HepG2 (cell line): ENCODE results near the gene TDRD5. TPM values are rescaled to one million over a fixed set of nuclear protein-coding genes. Genes with fewer than 3 reads are reported as not detected.

ENCODE experiments used
- ATAC-seq: fragments of 200-7000 bp; cut with Tn5 transposase; 3 replicates; pipeline ENCODE4 v1.9.1; 2020; ENCODE audit warnings: mild to moderate bottlenecking, moderate library complexity
- BruUV-seq: library from RNA; stranded (reverse); fragments of 400-500 nt; replicated peaks from 2 replicates; lab custom pipeline; 2021; lab: Mats Ljungman, UMichigan
- CTCF ChIA-PET: fragments of 300-600 bp; formaldehyde crosslinking; extraction: SDS; loops from one replicate; lab custom pipeline; 2021; ENCODE audit warnings: low total read pairs, inconsistent platforms, low intra/inter-chr PET ratio; lab: Yijun Ruan, JAX
- POLR2A ChIA-PET: fragments of 350-600 bp; sonication (Branson Sonifier 250); formaldehyde crosslinking; loops from one replicate; lab custom pipeline; 2020; ENCODE audit warnings: antibody characterized with exemption, inconsistent platforms; lab: Yijun Ruan, JAX
- DNase-seq: peaks from one replicate; pipeline ENCODE4 v3.0.0-alpha.2; 2015; ENCODE audit warnings: low spot score
- FAIRE-seq: peaks from 3 replicates; lab custom pipeline; 2011; peaks lifted over from hg19 to GRCh38; lab: Jason Lieb, UNC
- H2AFZ ChIP-seq: one replicate; pipeline ENCODE4 v1.6.1; 2011; ENCODE audit warnings: low read length, inconsistent platforms
- H3K27ac ChIP-seq: fragments of 300-600 bp; 3 replicates; pipeline ENCODE4 v1.8.0; 2011; ENCODE audit warnings: mixed run types, mild to moderate bottlenecking, mixed read lengths, low read length, inconsistent platforms; ENCODE audit not compliant: insufficient read depth; ENCODE audit errors: extremely low read length
- H3K27me3 ChIP-seq, 2 experiments: fragments of 200-600 bp in 1 of 2; 2 replicates in 1 of 2; 3 replicates in 1 of 2; pipeline versions ENCODE4 v1.6.0 to v1.8.0; 2011; ENCODE audit warnings: low read length in 2 of 2, mild to moderate bottlenecking in 2 of 2, moderate library complexity in 2 of 2, inconsistent platforms in 1 of 2; ENCODE audit not compliant: insufficient read depth in 2 of 2, control insufficient read depth in 1 of 2
- H3K36me3 ChIP-seq, 2 experiments: fragments of 200-600 bp in 1 of 2; replicated peaks in 1 of 2; 2 replicates in 1 of 2; 3 replicates in 1 of 2; pipeline versions ENCODE4 v1.5.1 to v1.8.0; 2011; ENCODE audit warnings: low read length in 2 of 2, inconsistent platforms in 1 of 2; ENCODE audit not compliant: insufficient read depth in 2 of 2, control insufficient read depth in 1 of 2
- H3K4me1 ChIP-seq: 2 replicates; pipeline ENCODE4 v1.5.1; 2012; ENCODE audit warnings: low read length, inconsistent platforms; ENCODE audit not compliant: insufficient read depth
- H3K4me2 ChIP-seq: 2 replicates; pipeline ENCODE4 v1.6.0; 2011; ENCODE audit warnings: low read depth, low read length, inconsistent platforms
- H3K4me3 ChIP-seq, 3 experiments: fragments of 200-600 bp in 1 of 3; sonication (generic), shearing (Covaris generic) in 1 of 3; replicated peaks in 1 of 3; 2 replicates each; pipeline ENCODE4 v1.5.1; 2011 to 2016; ENCODE audit warnings: low read length in 3 of 3, inconsistent platforms in 2 of 3, low read depth in 2 of 3, mild to moderate bottlenecking in 2 of 3, control low read depth in 1 of 3, mixed read lengths in 1 of 3; ENCODE audit not compliant: insufficient read depth in 1 of 3
- H3K79me2 ChIP-seq: one replicate; pipeline ENCODE4 v1.6.1; 2011; ENCODE audit warnings: low read length, inconsistent platforms; ENCODE audit not compliant: insufficient read depth
- H3K9ac ChIP-seq: 2 replicates; pipeline ENCODE4 v1.6.0; 2011; ENCODE audit warnings: mild to moderate bottlenecking, low read depth, low read length, inconsistent platforms; ENCODE audit not compliant: insufficient read depth
- H3K9me3 ChIP-seq: 2 replicates; pipeline ENCODE4 v1.5.1; 2012; ENCODE audit warnings: mild to moderate bottlenecking, low read length
- H4K20me1 ChIP-seq: 2 replicates; pipeline ENCODE4 v1.6.0; 2011; ENCODE audit warnings: inconsistent platforms, mild to moderate bottlenecking, low read length, moderate library complexity; ENCODE audit not compliant: insufficient read depth
- GATAD2A ChIP-seq: IDR thresholded peaks from 2 replicates; pipeline ENCODE4 v1.6.1; 2016
- HCFC1 ChIP-seq: fragments of 150-350 bp; IDR thresholded peaks from 2 replicates; pipeline ENCODE4 v1.6.1; 2014; ENCODE audit warnings: low read depth, low read length
- NFKB2 ChIP-seq: sonication (generic); formaldehyde crosslinking; IDR thresholded peaks from 2 replicates; pipeline ENCODE4 v1.4.0; 2020; ENCODE audit warnings: missing genetic modification reagents, borderline replicate concordance
- RAD21 ChIP-seq: fragments of 450-650 bp; formaldehyde crosslinking; IDR thresholded peaks from 2 replicates; pipeline ENCODE4 v1.5.0; 2020; ENCODE audit warnings: mild to moderate bottlenecking
- RBAK ChIP-seq: sonication (generic); formaldehyde crosslinking; IDR thresholded peaks from 2 replicates; pipeline ENCODE4 v1.5.1; 2020; ENCODE audit warnings: mild to moderate bottlenecking, missing genetic modification reagents
- SRY ChIP-seq: sonication (generic); formaldehyde crosslinking; IDR thresholded peaks from 2 replicates; pipeline ENCODE4 v1.8.0; 2022; ENCODE audit warnings: mild to moderate bottlenecking, missing genetic modification reagents
- SUZ12 ChIP-seq: fragments of 150-350 bp; IDR thresholded peaks from 2 replicates; pipeline ENCODE4 v1.6.1; 2014; ENCODE audit warnings: low read depth, low read length
- SYNCRIP ChIP-seq: fragments of 200-400 bp; formaldehyde crosslinking; IDR thresholded peaks from 2 replicates; pipeline ENCODE4 v1.6.1; 2018; ENCODE audit warnings: mild to moderate bottlenecking, low read depth, low read length; ENCODE audit not compliant: insufficient read depth
- TBX3 ChIP-seq: fragments of 450-650 bp; IDR thresholded peaks from 2 replicates; pipeline ENCODE4 v1.6.1; 2017; ENCODE audit warnings: antibody characterized with exemption, mild to moderate bottlenecking, inconsistent platforms, borderline replicate concordance
- ZFP36L2 ChIP-seq: sonication (generic); formaldehyde crosslinking; IDR thresholded peaks from 2 replicates; pipeline ENCODE4 v1.4.0; 2020; ENCODE audit warnings: missing genetic modification reagents
- ZNF160 ChIP-seq: sonication (generic); formaldehyde crosslinking; IDR thresholded peaks from 2 replicates; pipeline ENCODE4 v1.8.0; 2022; ENCODE audit warnings: mild to moderate bottlenecking, inconsistent platforms, missing genetic modification reagents
- ZNF224 ChIP-seq: sonication (generic); formaldehyde crosslinking; IDR thresholded peaks from 2 replicates; pipeline ENCODE4 v1.5.0; 2020; ENCODE audit warnings: mild to moderate bottlenecking, missing genetic modification reagents
- ZNF432 ChIP-seq: sonication (generic); formaldehyde crosslinking; IDR thresholded peaks from 2 replicates; pipeline ENCODE4 v1.5.0; 2020; ENCODE audit warnings: missing genetic modification reagents, mild to moderate bottlenecking, borderline replicate concordance
- ZNF709 ChIP-seq: sonication (generic); formaldehyde crosslinking; IDR thresholded peaks from 2 replicates; pipeline ENCODE4 v1.5.0; 2020; ENCODE audit warnings: mild to moderate bottlenecking, missing genetic modification reagents
- WGBS: methylation state at CpG from one replicate; pipeline ENCODE4 v1.1.6; 2017; ENCODE audit warnings: low lambda C conversion rate; 5-methylcytosine and 5-hydroxymethylcytosine counted together
- in situ Hi-C: cut with HindIII; loops from 2 replicates; pipeline ENCODE4 v1.10.0; 2017; ENCODE audit warnings: low pct_unique_long_range_greater_than_20kb; ENCODE audit not compliant: extremely low pct_ligation_motif_present
- intact Hi-C: fragments of 100-400 bp; cut with micrococcal nuclease; formaldehyde crosslinking; loops from one replicate; pipeline ENCODE4 v1.10.0; 2022; ENCODE audit not compliant: unreplicated experiment
- polyA plus RNA-seq, 8 experiments: library from polyadenylated mRNA; depleted of rRNA in 3 of 8; stranded (reverse) in 7 of 8; unstranded in 1 of 8; fragments of >200 nt; fragmentation: Illumina TruSeq in 4 of 8; extraction: Trizol in 4 of 8; gene quantifications; 2 replicates each; pipeline versions ENCODE4 v1.2.1 to v1.2.3, GENCODE V29; 2011 to 2016; ENCODE audit warnings: low read depth in 4 of 8, missing spikeins in 1 of 8, mixed read lengths in 1 of 8; ENCODE audit not compliant: insufficient read depth in 1 of 8
- total RNA-seq, 5 experiments: library from RNA; depleted of rRNA; stranded (reverse); fragments of >200 nt; fragmentation: Illumina TruSeq; extraction: Trizol; gene quantifications; 2 replicates each; pipeline ENCODE4 v1.2.3, GENCODE V29; 2016; ENCODE audit warnings: low read depth in 1 of 5
- TF ChIP-seq, protein P1 (sequence below): sonication (generic); formaldehyde crosslinking; IDR thresholded peaks from 2 replicates; pipeline ENCODE4 v1.8.0; 2022; ENCODE audit warnings: mild to moderate bottlenecking, missing genetic modification reagents, moderate library complexity
- TF ChIP-seq, protein P2 (sequence below): sonication (generic); formaldehyde crosslinking; IDR thresholded peaks from 2 replicates; pipeline ENCODE4 v1.4.0; 2020; ENCODE audit warnings: low read depth, mild to moderate bottlenecking, missing genetic modification reagents
- TF ChIP-seq, protein P3 (sequence below): sonication (generic); formaldehyde crosslinking; IDR thresholded peaks from 2 replicates; pipeline ENCODE4 v1.5.0; 2020; ENCODE audit warnings: missing genetic modification reagents

Gene TDRD5
- total and polyA plus RNA-seq, 2 of the 13 experiments (the other 11 are each of a cell fraction or from before 2014, with no cell fraction given): not detected

DNA sequence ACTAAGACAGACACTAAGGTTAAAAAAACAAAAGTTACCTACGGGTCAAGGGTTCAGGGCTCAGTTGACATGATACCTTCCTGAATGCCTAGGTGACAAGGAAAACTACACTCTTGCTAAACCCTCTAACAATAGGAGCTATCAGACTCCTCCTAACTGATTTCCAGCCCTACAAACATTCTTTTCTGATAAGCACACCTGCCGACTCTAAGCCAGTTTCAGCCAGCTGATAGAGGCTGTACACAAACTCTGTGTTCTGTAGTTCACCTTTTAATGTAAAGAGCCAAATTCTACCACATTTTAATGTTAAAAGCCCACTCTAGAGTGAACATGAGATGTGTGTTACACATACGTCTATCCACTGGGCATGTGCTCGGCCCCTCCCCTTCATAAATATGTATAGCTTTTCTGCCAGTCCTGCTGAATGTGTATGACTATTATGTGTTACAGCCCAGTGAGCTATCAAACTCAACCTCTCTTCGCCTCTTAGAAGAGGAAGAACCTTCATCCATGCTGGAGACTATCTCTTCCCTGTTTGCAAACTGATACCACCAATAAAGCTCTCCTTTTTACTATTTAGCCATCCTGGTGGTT, 111.4 kb downstream of the TDRD5 start:
- POLR2A ChIA-PET: no interaction called here
- H3K9ac ChIP-seq: no peak overlapping the region
- FAIRE-seq (no peak), ATAC-seq (no peak), DNase-seq (no peak)
- intact Hi-C loops: no loop called here
- in situ Hi-C loops: no loop called here
- no peak overlapping the region for H3K4me2 ChIP-seq
- H3K27me3 ChIP-seq: 0 out of 5 replicates have a peak, but pooled peaks cover 0 to 4% of the 10 kb centered on the region in 2 experiments
- no peak overlapping the region for H3K4me3 ChIP-seq
- BruUV-seq: no TSS peak
- H3K9me3 ChIP-seq: no peaks in the 10 kb centered on the region
- CTCF ChIA-PET: no interaction called here
- WGBS: 7% methylated on average over 5 of the region's 5 CpGs
- H4K20me1 ChIP-seq: no peaks in the 10 kb centered on the region
- H3K79me2 ChIP-seq: no peaks in the 10 kb centered on the region
- H2AFZ ChIP-seq: no peak overlapping the region
- H3K27ac ChIP-seq: no peak overlapping the region
- H3K4me1 ChIP-seq: no peaks in the 10 kb centered on the region
- TF ChIP-seq ZNF432 (CRISPR knock-in tag) (no peak), RAD21 (CRISPR knock-in tag) (no peak), ZNF224 (CRISPR knock-in tag) (no peak), TBX3 (no peak), GATAD2A (CRISPR knock-in tag) (no peak), SYNCRIP (no peak), NFKB2 (no peak), ZNF160 (CRISPR knock-in tag) (no peak), ZNF709 (CRISPR knock-in tag) (no peak), SUZ12 (no peak), ZFP36L2 (CRISPR knock-in tag) (no peak), SRY (CRISPR knock-in tag) (no peak), HCFC1 (no peak), RBAK (CRISPR knock-in tag) (no peak)
- TF ChIP-seq, protein P1, sequence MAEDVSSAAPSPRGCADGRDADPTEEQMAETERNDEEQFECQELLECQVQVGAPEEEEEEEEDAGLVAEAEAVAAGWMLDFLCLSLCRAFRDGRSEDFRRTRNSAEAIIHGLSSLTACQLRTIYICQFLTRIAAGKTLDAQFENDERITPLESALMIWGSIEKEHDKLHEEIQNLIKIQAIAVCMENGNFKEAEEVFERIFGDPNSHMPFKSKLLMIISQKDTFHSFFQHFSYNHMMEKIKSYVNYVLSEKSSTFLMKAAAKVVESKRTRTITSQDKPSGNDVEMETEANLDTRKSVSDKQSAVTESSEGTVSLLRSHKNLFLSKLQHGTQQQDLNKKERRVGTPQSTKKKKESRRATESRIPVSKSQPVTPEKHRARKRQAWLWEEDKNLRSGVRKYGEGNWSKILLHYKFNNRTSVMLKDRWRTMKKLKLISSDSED (CRISPR knock-in tag): no peak
- TF ChIP-seq, protein P2, sequence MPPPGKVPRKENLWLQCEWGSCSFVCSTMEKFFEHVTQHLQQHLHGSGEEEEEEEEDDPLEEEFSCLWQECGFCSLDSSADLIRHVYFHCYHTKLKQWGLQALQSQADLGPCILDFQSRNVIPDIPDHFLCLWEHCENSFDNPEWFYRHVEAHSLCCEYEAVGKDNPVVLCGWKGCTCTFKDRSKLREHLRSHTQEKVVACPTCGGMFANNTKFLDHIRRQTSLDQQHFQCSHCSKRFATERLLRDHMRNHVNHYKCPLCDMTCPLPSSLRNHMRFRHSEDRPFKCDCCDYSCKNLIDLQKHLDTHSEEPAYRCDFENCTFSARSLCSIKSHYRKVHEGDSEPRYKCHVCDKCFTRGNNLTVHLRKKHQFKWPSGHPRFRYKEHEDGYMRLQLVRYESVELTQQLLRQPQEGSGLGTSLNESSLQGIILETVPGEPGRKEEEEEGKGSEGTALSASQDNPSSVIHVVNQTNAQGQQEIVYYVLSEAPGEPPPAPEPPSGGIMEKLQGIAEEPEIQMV (CRISPR knock-in tag): no peak
- TF ChIP-seq, protein P3, sequence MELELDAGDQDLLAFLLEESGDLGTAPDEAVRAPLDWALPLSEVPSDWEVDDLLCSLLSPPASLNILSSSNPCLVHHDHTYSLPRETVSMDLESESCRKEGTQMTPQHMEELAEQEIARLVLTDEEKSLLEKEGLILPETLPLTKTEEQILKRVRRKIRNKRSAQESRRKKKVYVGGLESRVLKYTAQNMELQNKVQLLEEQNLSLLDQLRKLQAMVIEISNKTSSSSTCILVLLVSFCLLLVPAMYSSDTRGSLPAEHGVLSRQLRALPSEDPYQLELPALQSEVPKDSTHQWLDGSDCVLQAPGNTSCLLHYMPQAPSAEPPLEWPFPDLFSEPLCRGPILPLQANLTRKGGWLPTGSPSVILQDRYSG (CRISPR knock-in tag): no peak
- TF ChIP-seq, all 625 proteins: peak for 0
- no peaks in the 10 kb centered on the region for H3K36me3 ChIP-seq
